ENCODE measurements around the gene PARD3B. TPM values are rescaled to one million over a fixed set of nuclear protein-coding genes. Genes with fewer than 3 reads are reported as not detected.

PARD3B gene
- total and polyA plus RNA-seq, 7 donors = 0.42 to 6.0 (median 4.8) TPM

DNA sequence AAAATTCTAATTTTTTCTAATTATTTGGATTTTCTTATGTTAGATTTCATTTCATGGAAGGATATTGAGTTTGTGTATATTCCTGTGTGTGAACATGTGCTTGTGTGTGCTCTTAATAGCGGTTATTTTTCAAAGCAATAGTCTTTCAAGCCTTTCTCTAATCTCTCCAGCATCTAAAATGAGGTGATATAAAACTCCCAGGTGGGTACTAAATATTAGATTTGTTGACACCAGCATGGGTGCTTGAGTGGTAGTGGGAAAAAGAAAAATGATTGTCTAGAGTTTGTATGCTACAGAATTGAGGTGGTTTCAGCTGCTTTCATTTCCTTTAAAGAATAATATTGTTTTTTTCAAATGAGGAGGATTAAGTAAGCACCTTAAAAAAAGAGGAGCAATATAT lies 296.8 kb downstream of the PARD3B start:
- intact Hi-C loops (cut with DNase I) = no loop called here
- ATAC-seq (no peak), DNase-seq (no peak)
- H3K27ac ChIP-seq = peak overlapping the region; percentile 67
- no peaks in the 10 kb centered on the region for H3K36me3 ChIP-seq (ENCODE audit: insufficient read depth in 1 of 2, low read depth in 1 of 2)
- no peak overlapping the region for H3K4me3 ChIP-seq
- no peaks in the 10 kb centered on the region for H3K9me3 ChIP-seq
- H3K27me3 ChIP-seq (ENCODE audit: insufficient read depth in 3 of 3, low read length in 2 of 3) = no peaks in the 10 kb centered on the region
- TF ChIP-seq, protein P1, sequence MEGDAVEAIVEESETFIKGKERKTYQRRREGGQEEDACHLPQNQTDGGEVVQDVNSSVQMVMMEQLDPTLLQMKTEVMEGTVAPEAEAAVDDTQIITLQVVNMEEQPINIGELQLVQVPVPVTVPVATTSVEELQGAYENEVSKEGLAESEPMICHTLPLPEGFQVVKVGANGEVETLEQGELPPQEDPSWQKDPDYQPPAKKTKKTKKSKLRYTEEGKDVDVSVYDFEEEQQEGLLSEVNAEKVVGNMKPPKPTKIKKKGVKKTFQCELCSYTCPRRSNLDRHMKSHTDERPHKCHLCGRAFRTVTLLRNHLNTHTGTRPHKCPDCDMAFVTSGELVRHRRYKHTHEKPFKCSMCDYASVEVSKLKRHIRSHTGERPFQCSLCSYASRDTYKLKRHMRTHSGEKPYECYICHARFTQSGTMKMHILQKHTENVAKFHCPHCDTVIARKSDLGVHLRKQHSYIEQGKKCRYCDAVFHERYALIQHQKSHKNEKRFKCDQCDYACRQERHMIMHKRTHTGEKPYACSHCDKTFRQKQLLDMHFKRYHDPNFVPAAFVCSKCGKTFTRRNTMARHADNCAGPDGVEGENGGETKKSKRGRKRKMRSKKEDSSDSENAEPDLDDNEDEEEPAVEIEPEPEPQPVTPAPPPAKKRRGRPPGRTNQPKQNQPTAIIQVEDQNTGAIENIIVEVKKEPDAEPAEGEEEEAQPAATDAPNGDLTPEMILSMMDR (IDR thresholded peaks at IDR 0.05) = no peak
- peaks cover 25% of the 10 kb centered on the region for H3K4me1 ChIP-seq
- 95 to 100% (median 97%) methylated on average over 1 of the region's 1 CpG for WGBS, 3 donors

DNA sequence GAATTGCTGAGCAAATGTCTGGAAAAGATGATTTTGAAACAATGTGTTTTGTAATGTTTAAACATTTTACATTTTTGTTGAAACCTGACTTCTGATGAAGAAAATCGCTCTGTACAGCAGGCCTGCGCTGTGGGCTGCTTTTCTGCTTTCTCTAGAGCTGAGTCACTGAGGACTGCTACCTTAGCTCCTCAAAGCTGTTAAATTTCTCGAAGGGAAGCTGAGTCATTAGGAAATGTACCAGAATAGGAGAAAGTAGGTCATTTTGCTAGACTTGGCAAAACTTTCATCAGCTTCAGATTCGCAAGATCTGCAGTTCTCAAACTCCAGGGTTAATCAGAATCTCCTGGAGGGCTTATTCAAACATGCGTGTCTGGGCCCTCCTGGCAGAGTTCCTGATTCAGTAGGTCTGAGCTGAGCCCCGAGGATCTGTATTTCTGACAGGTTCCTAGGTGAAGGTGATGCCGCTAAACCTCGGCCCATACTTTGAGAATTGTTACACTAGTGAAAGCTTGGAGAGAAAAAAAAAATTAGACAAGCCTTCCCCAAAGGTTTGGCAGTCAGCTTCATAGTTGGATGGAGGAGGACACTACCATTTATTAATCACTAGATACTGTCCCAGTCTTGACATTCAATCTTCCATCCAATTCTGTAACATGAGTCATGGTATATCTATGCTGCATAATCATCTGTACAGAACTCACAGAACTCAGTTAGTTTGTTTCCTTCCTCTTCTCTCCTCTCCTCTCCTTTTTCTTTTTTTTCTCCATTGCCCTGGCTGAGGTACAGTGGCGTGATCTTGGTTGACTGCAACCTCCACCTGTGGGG lies 297.6 kb downstream of the PARD3B start:
- 50 to 65% (median 51%) methylated on average over 9 of the region's 9 CpGs for WGBS, 3 donors
- ATAC-seq = peak; percentile 79 to 91 (median 87)

DNA sequence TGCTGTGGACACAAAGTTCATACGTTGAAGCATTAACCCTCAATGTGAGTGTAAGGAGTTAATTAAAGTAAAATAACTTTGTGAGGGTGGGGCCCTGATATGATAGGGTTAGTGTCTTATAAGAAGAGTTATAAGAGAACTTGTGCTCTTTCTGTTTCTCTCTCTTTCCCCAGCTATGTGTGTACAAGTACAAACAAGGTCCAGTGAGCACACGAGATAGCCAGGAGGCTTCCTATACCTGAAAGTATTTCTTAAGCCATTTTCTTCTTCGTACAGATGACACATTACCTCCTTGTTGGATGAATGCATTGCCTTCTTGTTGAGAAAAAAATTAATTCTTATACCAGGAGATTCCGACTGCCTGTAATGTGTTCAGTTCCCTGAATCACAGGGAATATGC lies 301.2 kb downstream of the PARD3B start:
- peaks cover 25% of the 10 kb centered on the region for H3K4me1 ChIP-seq
- H3K4me3 ChIP-seq = no peak overlapping the region
- no peaks in the 10 kb centered on the region for H3K36me3 ChIP-seq (ENCODE audit: insufficient read depth in 1 of 2, low read depth in 1 of 2)
- H3K27ac ChIP-seq = no peak overlapping the region
- no peak for ATAC-seq
- WGBS, 3 donors = 90 to 94% (median 93%) methylated on average over 4 of the region's 4 CpGs
- H3K9me3 ChIP-seq = no peaks in the 10 kb centered on the region
- TF ChIP-seq, protein P1 (IDR thresholded peaks at IDR 0.05) = no peak
- no peaks in the 10 kb centered on the region for H3K27me3 ChIP-seq (ENCODE audit: insufficient read depth in 3 of 3, low read length in 2 of 3)
- DNase-seq = no peak
- intact Hi-C loops (cut with DNase I) = no loop called here

More for the DNA sequence above, 297.6 kb downstream of the PARD3B start:
- Histone ChIP-seq H3K27me3 (ENCODE audit: insufficient read depth in 3 of 3, low read length in 2 of 3) (no peaks in the 10 kb centered on the region), H3K4me1 (peaks cover 25% of the 10 kb centered on the region), H3K27ac (peak overlapping the region; percentile 67), H3K4me3 (peak overlapping the region; percentile 11), H3K9me3 (no peaks in the 10 kb centered on the region), H3K36me3 (ENCODE audit: insufficient read depth in 1 of 2, low read depth in 1 of 2) (no peaks in the 10 kb centered on the region)
- TF ChIP-seq, protein P1 (IDR thresholded peaks at IDR 0.05) = no peak
- intact Hi-C loops (cut with DNase I) = no loop called here
- DNase-seq = peak; percentile 53 to 68

DNA sequence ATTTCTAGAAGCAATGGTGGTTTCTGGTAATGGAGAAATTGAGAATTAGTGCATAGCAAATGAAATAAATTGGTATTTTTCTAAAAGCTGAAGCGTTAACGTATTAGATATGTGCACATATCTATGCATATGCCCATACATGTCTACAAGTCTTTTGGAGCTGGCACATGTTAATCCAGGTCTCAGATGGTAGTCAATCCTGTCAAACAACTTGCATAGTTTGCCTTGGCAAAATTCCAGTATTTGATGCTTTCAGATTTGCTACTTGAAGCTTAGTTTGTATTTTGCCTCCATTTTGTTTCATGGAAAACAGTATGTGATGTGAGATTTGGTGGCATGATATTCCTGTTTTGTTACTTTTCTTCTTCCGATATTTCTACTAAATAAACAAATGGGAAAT lies 304.6 kb downstream of the PARD3B start:
- no peaks in the 10 kb centered on the region for H3K4me1 ChIP-seq
- no peaks in the 10 kb centered on the region for H3K27me3 ChIP-seq (ENCODE audit: insufficient read depth in 3 of 3, low read length in 2 of 3)
- whole genome bisulfite sequencing, 3 donors = 96 to 100% (median 98%) methylated on average over 3 of the region's 3 CpGs
- no peak overlapping the region for H3K4me3 ChIP-seq
- TF ChIP-seq, protein P1 (IDR thresholded peaks at IDR 0.05) = no peak
- H3K27ac ChIP-seq = no peak overlapping the region
- no peak for ATAC-seq
- intact Hi-C loops (cut with DNase I) = no loop called here
- no peak for DNase-seq
- no peaks in the 10 kb centered on the region for H3K9me3 ChIP-seq
- H3K36me3 ChIP-seq (ENCODE audit: insufficient read depth in 1 of 2, low read depth in 1 of 2) = no peaks in the 10 kb centered on the region
